ENCODE measurements around the gene CLUH. TPM values are rescaled to one million over a fixed set of nuclear protein-coding genes. Genes with fewer than 3 reads are reported as not detected.
"Not testable (repeated sequence)": the region's sequence is repeated elsewhere in the genome, so short reads cannot be mapped to it uniquely, and the experiment has no call there.

Gene CLUH
- total RNA-seq, 1 experiment from 2014 or later = 11.4 TPM

GRCh38 chr17:2688351-2689342 is 22.9 kb downstream of the CLUH start:
- DNase-seq (ENCODE audit: low spot score) = no peak

DNA sequence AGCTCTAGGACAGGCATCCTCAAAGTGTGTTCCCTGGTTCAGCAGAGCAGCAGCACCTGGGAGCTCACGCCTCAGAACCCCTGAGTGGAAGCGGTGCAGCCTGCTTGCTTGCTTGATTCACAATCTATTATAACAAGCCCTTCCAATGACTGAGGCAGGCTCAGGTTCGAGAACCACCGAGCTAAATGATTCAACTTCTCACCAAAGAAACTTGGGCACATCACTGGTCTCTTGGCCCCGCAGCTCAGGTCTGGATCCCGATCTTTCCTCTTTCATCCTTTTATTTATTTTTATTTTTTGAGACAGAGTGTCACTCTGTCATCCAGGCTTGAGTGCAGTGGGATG is 24.5 kb downstream of the CLUH start:
- no peak for DNase-seq (ENCODE audit: low spot score)

DNA sequence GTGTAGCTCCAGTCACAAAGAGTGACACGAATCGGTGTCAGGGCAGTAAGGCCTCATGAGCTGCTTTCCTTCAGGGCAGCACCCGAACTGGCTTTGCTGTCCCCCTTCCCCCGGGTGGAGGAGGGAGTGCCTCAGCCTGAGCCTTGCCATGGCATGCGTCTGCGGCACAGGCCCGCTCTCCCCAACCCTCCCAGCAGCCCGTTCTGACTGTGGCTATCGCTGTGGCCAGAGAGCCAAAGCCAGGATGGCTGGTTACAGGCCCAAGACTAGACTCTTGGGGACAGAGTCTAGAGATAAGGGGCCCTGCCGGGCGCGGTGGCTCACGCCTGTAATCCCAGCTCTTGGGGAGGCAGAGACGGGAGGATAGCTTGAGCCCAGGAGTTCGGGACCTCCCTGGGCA is 25.9 kb downstream of the CLUH start:
- no peak for DNase-seq (ENCODE audit: low spot score)

DNA sequence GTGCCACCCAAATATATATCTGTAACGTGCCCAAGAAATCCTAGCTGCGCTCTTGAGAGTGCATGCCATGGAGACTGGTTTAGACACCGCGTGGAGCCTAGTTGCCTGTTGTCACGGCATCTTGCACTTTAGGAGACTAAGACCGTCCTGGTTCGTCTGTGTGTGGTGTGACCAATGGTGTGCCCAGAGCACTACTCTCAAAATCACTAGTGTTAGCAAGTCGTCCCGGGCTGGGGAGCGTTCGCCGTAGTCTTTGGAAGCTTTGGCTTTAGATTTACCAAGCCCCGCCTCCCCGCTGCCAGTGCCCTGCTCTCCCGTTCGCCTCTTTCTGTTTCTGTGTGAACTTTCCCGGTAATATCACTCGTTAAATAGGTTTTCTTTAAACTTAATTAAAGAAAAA is 27.0 kb downstream of the CLUH start:
- DNase-seq (ENCODE audit: low spot score) = no peak

DNA sequence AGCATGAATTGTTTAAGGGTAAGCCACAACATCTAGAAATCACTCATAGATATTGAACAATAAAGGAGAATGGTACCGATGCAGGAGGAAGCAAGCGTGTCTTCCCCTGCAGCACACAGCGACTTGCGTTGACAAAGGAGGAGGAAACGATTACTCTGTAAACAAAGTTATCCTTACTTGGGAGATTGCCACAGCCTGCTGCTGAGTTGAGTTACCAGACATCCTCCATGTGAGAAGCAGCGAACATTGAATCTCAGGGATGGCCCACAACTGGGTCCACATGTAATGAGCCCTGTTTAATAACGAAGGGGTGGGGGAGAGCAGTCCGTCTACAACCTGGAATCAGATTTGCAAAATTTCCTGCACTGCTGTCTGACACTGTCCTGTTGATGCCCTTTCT is 27.7 kb downstream of the CLUH start:
- no peak for DNase-seq (ENCODE audit: low spot score)

- no peak for DNase-seq (ENCODE audit: low spot score)
Observed at GRCh38 chr17:2682176-2682938, 29.2 kb downstream of the CLUH start.

GRCh38 chr17:2681650-2682049 is 29.9 kb downstream of the CLUH start:
- DNase-seq (ENCODE audit: low spot score) = no peak

GRCh38 chr17:2680961-2681360 is 30.6 kb downstream of the CLUH start:
- DNase-seq (ENCODE audit: low spot score) = no peak

DNA sequence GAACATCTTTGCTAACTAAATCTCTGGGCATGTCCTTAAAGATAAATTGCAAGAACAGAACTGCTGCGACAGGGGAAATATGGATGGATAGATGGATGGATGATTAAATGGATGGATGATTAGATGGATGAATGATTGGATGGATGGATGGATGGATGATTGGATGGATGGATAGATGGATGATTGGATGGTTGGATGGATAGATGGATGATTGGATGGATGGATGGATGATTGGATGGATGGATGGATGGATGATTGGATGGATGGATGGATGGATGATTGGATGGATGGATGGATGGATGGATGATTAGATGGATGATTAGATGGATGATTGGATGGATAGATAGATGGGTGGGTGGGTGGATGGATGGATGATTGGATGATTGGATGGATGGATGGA is 32.3 kb downstream of the CLUH start:
- DNase-seq (ENCODE audit: low spot score) = not testable (repeated sequence)

- DNase-seq (ENCODE audit: low spot score) = no peak
Observed at GRCh38 chr17:2672026-2672425, 39.5 kb downstream of the CLUH start.

DNA sequence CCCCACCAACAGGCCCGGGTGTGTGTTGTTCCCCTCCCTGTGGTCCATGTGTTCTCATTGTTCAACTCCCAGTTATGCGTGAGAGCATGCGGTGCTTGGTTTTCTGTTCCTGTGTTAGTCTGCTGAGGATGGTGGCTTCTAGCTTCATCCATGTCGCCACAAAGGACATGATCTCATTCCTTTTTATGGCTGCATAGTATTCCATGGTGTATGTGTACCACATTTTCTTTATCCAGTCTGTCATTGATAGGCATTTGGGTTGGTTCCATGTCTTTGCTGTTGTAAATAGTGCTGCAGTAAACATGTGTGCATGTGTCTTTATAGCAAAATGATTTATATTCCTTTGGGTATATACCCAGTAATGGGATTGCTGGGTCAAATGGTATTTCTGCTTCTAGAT is 51.2 kb downstream of the CLUH start:
- not testable (repeated sequence) for DNase-seq (ENCODE audit: low spot score)

- peak; percentile 3 for DNase-seq (ENCODE audit: low spot score)
Observed at GRCh38 chr17:2659337-2659736, 52.2 kb downstream of the CLUH start.

- no peak for DNase-seq (ENCODE audit: low spot score)
Observed at GRCh38 chr17:2656283-2656682, 55.3 kb downstream of the CLUH start.

GRCh38 chr17:2655546-2655945 is 56.0 kb downstream of the CLUH start:
- DNase-seq (ENCODE audit: low spot score) = no peak

DNA sequence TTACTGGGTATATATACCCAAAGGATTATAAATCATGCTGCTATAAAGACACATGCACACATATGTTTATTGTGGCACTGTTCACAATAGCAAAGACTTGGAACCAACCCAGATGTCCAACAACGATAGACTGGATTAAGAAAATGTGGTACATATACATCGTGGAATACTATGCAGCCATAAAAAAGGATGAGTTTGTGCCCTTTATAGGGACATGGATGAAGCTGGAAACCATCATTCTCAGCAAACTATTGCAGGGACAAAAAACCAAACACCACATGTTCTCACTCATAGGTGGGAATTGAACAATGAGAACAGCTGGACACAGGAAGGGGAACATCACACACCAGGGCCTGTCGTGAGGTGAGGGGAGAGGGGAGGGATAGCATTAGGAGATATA is 58.7 kb downstream of the CLUH start:
- DNase-seq (ENCODE audit: low spot score) = not testable (repeated sequence)

DNA sequence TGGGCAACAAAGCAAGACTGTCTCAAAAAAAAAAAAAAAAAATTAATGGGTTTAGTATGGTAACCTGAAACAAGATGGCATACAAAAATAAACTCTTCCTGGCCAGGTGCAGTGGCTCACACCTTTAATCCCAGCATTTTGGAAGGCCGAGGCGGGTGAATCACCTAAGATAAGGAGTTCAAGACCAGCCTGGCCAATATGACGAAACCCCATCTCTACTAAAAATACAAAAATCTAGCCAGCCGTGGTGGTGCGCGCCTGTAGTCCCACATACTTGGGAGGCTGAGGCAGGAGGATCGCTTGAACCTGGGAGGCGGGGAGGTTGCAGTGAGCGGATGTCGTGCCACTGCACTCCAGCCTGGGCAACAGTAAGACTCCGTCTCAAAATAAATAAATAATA is 62.4 kb downstream of the CLUH start:
- no peak for DNase-seq (ENCODE audit: low spot score)

- no peak for DNase-seq (ENCODE audit: low spot score)
Observed at GRCh38 chr17:2647957-2648356, 63.6 kb downstream of the CLUH start.

DNA sequence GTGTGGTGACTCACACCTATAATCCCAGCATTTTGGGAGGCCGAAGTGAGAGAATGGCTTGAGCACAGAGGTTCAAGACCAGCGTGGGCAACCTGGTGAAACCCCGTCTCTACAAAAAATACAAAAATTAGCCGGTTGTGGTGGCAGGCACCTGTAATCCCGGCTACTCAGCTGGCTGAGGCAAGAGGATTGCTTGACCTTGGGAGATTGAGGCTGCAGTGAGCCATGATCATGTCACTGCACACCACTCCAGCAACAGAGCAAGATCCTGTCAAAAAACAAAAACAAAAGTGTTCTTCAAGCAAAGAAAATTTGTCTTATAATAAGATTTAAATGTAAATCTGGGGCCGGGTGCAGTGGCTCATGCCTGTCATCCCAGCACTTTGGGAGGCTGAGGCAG is 66.6 kb downstream of the CLUH start:
- DNase-seq (ENCODE audit: low spot score) = no peak

Other genes with a start within 250 kb of the CLUH start
- 35.9 and 44.4 TPM in 2 replicates for gene METTL16, start 199.9 kb downstream of the CLUH start, total RNA-seq (2014; rRNA removed; shearing (Covaris generic))
- 49.1 and 57.1 TPM in 2 replicates for gene PAFAH1B1, start 118.1 kb downstream of the CLUH start, total RNA-seq (2014; rRNA removed; shearing (Covaris generic))
- gene CCDC92B, start 37.9 kb upstream of the CLUH start, total RNA-seq (2014; rRNA removed; shearing (Covaris generic)) = not detected in 2 replicates
- 2.0 and 2.4 TPM in 2 replicates for gene RAP1GAP2, start 84.7 kb upstream of the CLUH start, total RNA-seq (2014; rRNA removed; shearing (Covaris generic))

All from H4 (cell line).